ENCODE measurements around the gene GTSE1. TPM values are rescaled to one million over a fixed set of nuclear protein-coding genes. Genes with fewer than 3 reads are reported as not detected.

The GTSE1 gene
- total and polyA plus RNA-seq, 2 experiments from 2014 or later: 6.1 to 8.0 TPM

GRCh38 chr22:46323162-46323561, 26.5 kb downstream of the GTSE1 start:
- no peaks in the 10 kb centered on the region for H3F3A ChIP-seq (ENCODE audit: insufficient read depth)
- no peaks in the 10 kb centered on the region for H4K20me1 ChIP-seq (ENCODE audit: insufficient read depth)
- no peak overlapping the region for H3K4me3 ChIP-seq
- H3K9ac ChIP-seq: no peak overlapping the region
- no peak overlapping the region for H3K27ac ChIP-seq
- TF ChIP-seq EZH2 (IDR thresholded peaks at IDR 0.05; ENCODE audit: insufficient read depth, poor library complexity, severe bottlenecking) (no peak), EZH2phosphoT487 (IDR thresholded peaks at IDR 0.05; ENCODE audit: insufficient read depth, low read depth) (no peak)
- no peaks in the 10 kb centered on the region for H3K9me3 ChIP-seq (ENCODE audit: low read depth)
- no peak overlapping the region for H2AFZ ChIP-seq
- no peaks in the 10 kb centered on the region for H3K79me2 ChIP-seq (ENCODE audit: insufficient read depth)
- DNase-seq: no peak
- no peaks in the 10 kb centered on the region for H3K36me3 ChIP-seq (ENCODE audit: low read depth)
- H3K27me3 ChIP-seq (replicated peaks; ENCODE audit: insufficient read depth): no peaks in the 10 kb centered on the region
- in situ Hi-C loops (cut with MboI): no loop called here
- H3K9me2 ChIP-seq (ENCODE audit: insufficient read depth): no peaks in the 10 kb centered on the region
- 96% methylated on average over 19 of the region's 19 CpGs for WGBS, 2 experiments (ENCODE audit: low coverage in 1 of 2, low lambda C conversion rate in 2 of 2, missing lambda C conversion rate in 2 of 2)
- no peak overlapping the region for H3K4me2 ChIP-seq (ENCODE audit: unreplicated experiment)
- no peaks in the 10 kb centered on the region for H3K4me1 ChIP-seq (ENCODE audit: insufficient read depth)

- TF ChIP-seq EZH2phosphoT487 (IDR thresholded peaks at IDR 0.05; ENCODE audit: insufficient read depth, low read depth) (no peak), EZH2 (IDR thresholded peaks at IDR 0.05; ENCODE audit: insufficient read depth, poor library complexity, severe bottlenecking) (no peak)
- no peaks in the 10 kb centered on the region for H3K4me1 ChIP-seq (ENCODE audit: insufficient read depth)
- WGBS, 2 experiments (ENCODE audit: low coverage in 1 of 2, low lambda C conversion rate in 2 of 2, missing lambda C conversion rate in 2 of 2): 96 to 97% methylated on average over 23 of the region's 23 CpGs
These were observed 29.5 kb downstream of the GTSE1 start for GRCh38 chr22:46326066-46326680.

GRCh38 chr22:46327691-46328465, 31.2 kb downstream of the GTSE1 start:
- in situ Hi-C loops (cut with MboI): no loop called here
- no peak for DNase-seq
- Histone ChIP-seq H3K4me1 (ENCODE audit: insufficient read depth) (no peaks in the 10 kb centered on the region), H2AFZ (no peak overlapping the region), H3K27me3 (replicated peaks; ENCODE audit: insufficient read depth) (no peaks in the 10 kb centered on the region), H3K4me2 (ENCODE audit: unreplicated experiment) (no peak overlapping the region), H3K9me2 (ENCODE audit: insufficient read depth) (no peaks in the 10 kb centered on the region), H3F3A (ENCODE audit: insufficient read depth) (no peaks in the 10 kb centered on the region), H3K27ac (no peak overlapping the region), H3K9me3 (ENCODE audit: low read depth) (no peaks in the 10 kb centered on the region), H3K9ac (no peak overlapping the region), H3K4me3 (no peak overlapping the region), H3K79me2 (ENCODE audit: insufficient read depth) (no peaks in the 10 kb centered on the region), H4K20me1 (ENCODE audit: insufficient read depth) (no peaks in the 10 kb centered on the region), H3K36me3 (ENCODE audit: low read depth) (no peaks in the 10 kb centered on the region)
- no peak for TF ChIP-seq EZH2 (IDR thresholded peaks at IDR 0.05; ENCODE audit: insufficient read depth, poor library complexity, severe bottlenecking)
- TF ChIP-seq EZH2phosphoT487 (IDR thresholded peaks at IDR 0.05; ENCODE audit: insufficient read depth, low read depth): no peak
- WGBS, 2 experiments (ENCODE audit: low coverage in 1 of 2, low lambda C conversion rate in 2 of 2, missing lambda C conversion rate in 2 of 2): 98 to 99% methylated on average over 13 of the region's 13 CpGs

More at GRCh38 chr22:46326066-46326680, 29.5 kb downstream of the GTSE1 start:
- no peak overlapping the region for H3K4me2 ChIP-seq (ENCODE audit: unreplicated experiment)
- no peaks in the 10 kb centered on the region for H3K9me2 ChIP-seq (ENCODE audit: insufficient read depth)
- no peak overlapping the region for H2AFZ ChIP-seq
- no peaks in the 10 kb centered on the region for H3F3A ChIP-seq (ENCODE audit: insufficient read depth)
- H3K27ac ChIP-seq: no peak overlapping the region
- H4K20me1 ChIP-seq (ENCODE audit: insufficient read depth): no peaks in the 10 kb centered on the region
- in situ Hi-C loops (cut with MboI): no loop called here
- no peaks in the 10 kb centered on the region for H3K36me3 ChIP-seq (ENCODE audit: low read depth)
- H3K27me3 ChIP-seq (replicated peaks; ENCODE audit: insufficient read depth): no peaks in the 10 kb centered on the region
- H3K4me3 ChIP-seq: no peak overlapping the region
- H3K79me2 ChIP-seq (ENCODE audit: insufficient read depth): no peaks in the 10 kb centered on the region
- no peak for DNase-seq
- H3K9ac ChIP-seq: no peak overlapping the region
- no peaks in the 10 kb centered on the region for H3K9me3 ChIP-seq (ENCODE audit: low read depth)

- no peak for DNase-seq
- no peaks in the 10 kb centered on the region for H4K20me1 ChIP-seq (ENCODE audit: insufficient read depth)
- H3K4me1 ChIP-seq (ENCODE audit: insufficient read depth): no peaks in the 10 kb centered on the region
- H3F3A ChIP-seq (ENCODE audit: insufficient read depth): no peaks in the 10 kb centered on the region
- no peak overlapping the region for H2AFZ ChIP-seq
- H3K36me3 ChIP-seq (ENCODE audit: low read depth): no peaks in the 10 kb centered on the region
- no peak overlapping the region for H3K4me3 ChIP-seq
- TF ChIP-seq EZH2phosphoT487 (IDR thresholded peaks at IDR 0.05; ENCODE audit: insufficient read depth, low read depth) (no peak), EZH2 (IDR thresholded peaks at IDR 0.05; ENCODE audit: insufficient read depth, poor library complexity, severe bottlenecking) (no peak)
- H3K9ac ChIP-seq: no peak overlapping the region
- H3K79me2 ChIP-seq (ENCODE audit: insufficient read depth): no peaks in the 10 kb centered on the region
- H3K4me2 ChIP-seq (ENCODE audit: unreplicated experiment): no peak overlapping the region
- no peaks in the 10 kb centered on the region for H3K27me3 ChIP-seq (replicated peaks; ENCODE audit: insufficient read depth)
- 99% methylated on average over 11 of the region's 11 CpGs for WGBS, 2 experiments (ENCODE audit: low coverage in 1 of 2, low lambda C conversion rate in 2 of 2, missing lambda C conversion rate in 2 of 2)
- no peaks in the 10 kb centered on the region for H3K9me3 ChIP-seq (ENCODE audit: low read depth)
- in situ Hi-C loops (cut with MboI): no loop called here
- no peak overlapping the region for H3K27ac ChIP-seq
- no peaks in the 10 kb centered on the region for H3K9me2 ChIP-seq (ENCODE audit: insufficient read depth)
These were observed 32.1 kb downstream of the GTSE1 start for GRCh38 chr22:46328797-46329196.
